Forelimb muscle (tissue), 1 donor: Measurements from ENCODE around the gene CARNS1. TPM values are rescaled to one million over a fixed set of nuclear protein-coding genes. Genes with fewer than 3 reads are reported as not detected.
"Not testable (repeated sequence)": the region's sequence is repeated elsewhere in the genome, so short reads cannot be mapped to it uniquely, and the experiment has no call there.

ENCODE experiments used
- DNase-seq: peaks from one replicate; pipeline ENCODE4 v3.0.0-alpha.2; 2013; ENCODE audit warnings: low read depth
- polyA plus RNA-seq: library from polyadenylated mRNA; unstranded; fragments of 120-200 nt; gene quantifications from one replicate; pipeline ENCODE4 v1.2.1, GENCODE V29; 2013; ENCODE audit not compliant: insufficient read length

The CARNS1 gene
- polyA plus RNA-seq, 1 donor: 73.3 TPM

GRCh38 chr11:67465189-67465510 is 49.7 kb downstream of the CARNS1 start:
- no peak for DNase-seq

- not testable (repeated sequence) for DNase-seq
Observed at GRCh38 chr11:67465530-67465929, 50.1 kb downstream of the CARNS1 start.

GRCh38 chr11:67466367-67466766 is 50.9 kb downstream of the CARNS1 start:
- no peak for DNase-seq

GRCh38 chr11:67466962-67467771 is 51.7 kb downstream of the CARNS1 start:
- no peak for DNase-seq

- DNase-seq: no peak
Observed at GRCh38 chr11:67468056-67468455, 52.6 kb downstream of the CARNS1 start.

- no peak for DNase-seq
Observed at GRCh38 chr11:67468456-67468758, 52.9 kb downstream of the CARNS1 start.

- peak; percentile 69 for DNase-seq
Observed at GRCh38 chr11:67468759-67469507, 53.5 kb downstream of the CARNS1 start, which contains the start of gene TMEM134. Gene TMEM134, minus strand, starts transcription at chr11:67469251. Its CDS starts 59 bp downstream, at chr11:67469192.

GRCh38 chr11:67469508-67469811 is 54.0 kb downstream of the CARNS1 start:
- DNase-seq: no peak

- DNase-seq: no peak
Observed at GRCh38 chr11:67470337-67471002, 55.0 kb downstream of the CARNS1 start.

- no peak for DNase-seq
Observed at GRCh38 chr11:67472882-67473281, 57.4 kb downstream of the CARNS1 start.

Other genes starting within 250 kb of the CARNS1 start
- 45.9 TPM for gene GRK2, start 149.2 kb upstream of the CARNS1 start, polyA plus RNA-seq
- gene ANKRD13D, start 126.4 kb upstream of the CARNS1 start, polyA plus RNA-seq: 29.3 TPM
- gene SSH3, start 112.1 kb upstream of the CARNS1 start, polyA plus RNA-seq: 17.6 TPM
- 31.9 TPM for gene POLD4, start 62.1 kb upstream of the CARNS1 start, polyA plus RNA-seq
- 3.6 TPM for gene CLCF1, start 42.1 kb upstream of the CARNS1 start, polyA plus RNA-seq
- gene RAD9A, start 23.7 kb upstream of the CARNS1 start, polyA plus RNA-seq: 8.2 TPM
- gene PPP1CA, start 13.8 kb upstream of the CARNS1 start, polyA plus RNA-seq: 123 TPM
- gene TBC1D10C, start 11.6 kb upstream of the CARNS1 start, polyA plus RNA-seq: 6.6 TPM
- 32.0 TPM for gene RPS6KB2, start 12.8 kb downstream of the CARNS1 start, polyA plus RNA-seq
- 1.1 TPM for gene PTPRCAP, start 22.0 kb downstream of the CARNS1 start, polyA plus RNA-seq
- 26.2 TPM for gene CORO1B, start 27.8 kb downstream of the CARNS1 start, polyA plus RNA-seq
- not detected for gene GPR152, start 37.1 kb downstream of the CARNS1 start, polyA plus RNA-seq
- gene CABP4, start 39.7 kb downstream of the CARNS1 start, polyA plus RNA-seq: 1.1 TPM
- 53.4 TPM for gene TMEM134, start 53.6 kb downstream of the CARNS1 start, polyA plus RNA-seq
- gene AIP, start 67.3 kb downstream of the CARNS1 start, polyA plus RNA-seq: 42.0 TPM
- gene PITPNM1, start 89.7 kb downstream of the CARNS1 start, polyA plus RNA-seq: 6.3 TPM
- gene CDK2AP2, start 92.5 kb downstream of the CARNS1 start, polyA plus RNA-seq: 16.2 TPM
- not detected for gene CABP2, start 107.8 kb downstream of the CARNS1 start, polyA plus RNA-seq
- 200 TPM for gene GSTP1, start 168.1 kb downstream of the CARNS1 start, polyA plus RNA-seq
- 151 TPM for gene NDUFV1, start 191.3 kb downstream of the CARNS1 start, polyA plus RNA-seq
- gene NUDT8, start 214.3 kb downstream of the CARNS1 start, polyA plus RNA-seq: 3.7 TPM
- not detected for gene TBX10, start 224.1 kb downstream of the CARNS1 start, polyA plus RNA-seq
- 0.63 TPM for gene ACY3, start 235.1 kb downstream of the CARNS1 start, polyA plus RNA-seq